Lung (tissue), 12 donors: ENCODE data around the gene TTC27. TPM values are rescaled to one million over a fixed set of nuclear protein-coding genes. Genes with fewer than 3 reads are reported as not detected.

Experiments used
- ATAC-seq: fragments of 200-7000 bp; cut with Tn5 transposase; one replicate; pipeline ENCODE4 v1.9.1; 2020; ENCODE audit warnings: moderate number of reproducible peaks; ENCODE audit not compliant: insufficient read depth, low FRiP score
- DNase-seq, 3 donors: peaks; one replicate each; pipeline ENCODE4 v3.0.0-alpha.2; 2013 to 2017
- H3K27ac ChIP-seq, 2 donors: one replicate each; pipeline ENCODE4 v1.5.1; 2013; ENCODE audit warnings: mild to moderate bottlenecking in 2 of 2, moderate library complexity in 2 of 2, control low read depth in 1 of 2, inconsistent platforms in 1 of 2, low read depth in 1 of 2, low read length in 1 of 2
- H3K27me3 ChIP-seq, 3 donors: one replicate each; pipeline ENCODE4 v1.5.1; 2013; ENCODE audit warnings: low read length in 2 of 3; ENCODE audit not compliant: control insufficient read depth in 3 of 3, insufficient read depth in 3 of 3
- H3K36me3 ChIP-seq, 4 donors: one replicate each; pipeline ENCODE4 v1.5.1; 2013; ENCODE audit warnings: low read length in 4 of 4, mild to moderate bottlenecking in 1 of 4, moderate library complexity in 1 of 4; ENCODE audit not compliant: control insufficient read depth in 4 of 4, insufficient read depth in 4 of 4
- H3K4me1 ChIP-seq, 5 donors: one replicate each; pipeline ENCODE4 v1.5.1; 2013; ENCODE audit warnings: low read length in 5 of 5, mild to moderate bottlenecking in 2 of 5, moderate library complexity in 1 of 5; ENCODE audit not compliant: control insufficient read depth in 5 of 5, insufficient read depth in 5 of 5
- H3K4me3 ChIP-seq: one replicate; pipeline ENCODE4 v1.5.1; 2013; ENCODE audit warnings: mild to moderate bottlenecking, control low read depth, moderate library complexity
- H3K9ac ChIP-seq, 2 donors: one replicate each; pipeline ENCODE4 v1.5.1; 2013; ENCODE audit warnings: low read length in 2 of 2, control low read depth in 1 of 2; ENCODE audit not compliant: insufficient read depth in 1 of 2
- H3K9me3 ChIP-seq, 4 donors: one replicate each; pipeline ENCODE4 v1.5.1; 2013; ENCODE audit warnings: low read length in 3 of 4, mild to moderate bottlenecking in 1 of 4, moderate library complexity in 1 of 4; ENCODE audit not compliant: control insufficient read depth in 4 of 4, insufficient read depth in 3 of 4
- WGBS, 2 donors: extraction: QIAGEN DNeasy Blood & Tissue Kit; methylation state at CpG; one replicate each; pipeline ENCODE4 v1.1.7; 2013; 5-methylcytosine and 5-hydroxymethylcytosine counted together
- polyA plus RNA-seq, 2 donors: library from polyadenylated mRNA; stranded (reverse); fragments of 200-250 nt; gene quantifications; one replicate each; pipeline ENCODE4 v1.2.1, GENCODE V29; 2013
- total RNA-seq, 2 donors: library from RNA; depleted of rRNA in 1 of 2; stranded (reverse); fragments of >200 nt in 1 of 2; gene quantifications; one replicate each; pipeline ENCODE4 v1.2.1, GENCODE V29; 2014 to 2021
- TF ChIP-seq, protein P1 (sequence below): IDR thresholded peaks from 2 replicates; pipeline ENCODE4 v1.5.1; 2012; ENCODE audit warnings: mild to moderate bottlenecking; ENCODE audit errors: control extremely low read depth, extremely low read depth
- donor health status: control.
- donor health status: control.
- donor health status: Bipolar disorder and iron deficiency.
- donor health status: healthy.
- donor health status: DM: yes; HTN: yes; CAD: no.

TTC27 gene
- total and polyA plus RNA-seq, 4 donors: 5.2 to 17.4 (median 12.3) TPM

- no peak for ATAC-seq
These were observed 130.4 kb downstream of the TTC27 start for GRCh38 chr2:32758232-32758631.

GRCh38 chr2:32760628-32761027 is 132.8 kb downstream of the TTC27 start:
- Histone ChIP-seq H3K9me3 (no peaks in the 10 kb centered on the region), H3K4me3 (no peak overlapping the region), H3K27me3 (no peaks in the 10 kb centered on the region), H3K36me3 (peaks cover 0 to 14% (median 4%) of the 10 kb centered on the region in 4 donors), H3K4me1 (peaks cover 0 to 2% (median 0%) of the 10 kb centered on the region in 5 donors), H3K9ac (no peak overlapping the region), H3K27ac (no peak overlapping the region)
- no peak for DNase-seq
- TF ChIP-seq, protein P1, sequence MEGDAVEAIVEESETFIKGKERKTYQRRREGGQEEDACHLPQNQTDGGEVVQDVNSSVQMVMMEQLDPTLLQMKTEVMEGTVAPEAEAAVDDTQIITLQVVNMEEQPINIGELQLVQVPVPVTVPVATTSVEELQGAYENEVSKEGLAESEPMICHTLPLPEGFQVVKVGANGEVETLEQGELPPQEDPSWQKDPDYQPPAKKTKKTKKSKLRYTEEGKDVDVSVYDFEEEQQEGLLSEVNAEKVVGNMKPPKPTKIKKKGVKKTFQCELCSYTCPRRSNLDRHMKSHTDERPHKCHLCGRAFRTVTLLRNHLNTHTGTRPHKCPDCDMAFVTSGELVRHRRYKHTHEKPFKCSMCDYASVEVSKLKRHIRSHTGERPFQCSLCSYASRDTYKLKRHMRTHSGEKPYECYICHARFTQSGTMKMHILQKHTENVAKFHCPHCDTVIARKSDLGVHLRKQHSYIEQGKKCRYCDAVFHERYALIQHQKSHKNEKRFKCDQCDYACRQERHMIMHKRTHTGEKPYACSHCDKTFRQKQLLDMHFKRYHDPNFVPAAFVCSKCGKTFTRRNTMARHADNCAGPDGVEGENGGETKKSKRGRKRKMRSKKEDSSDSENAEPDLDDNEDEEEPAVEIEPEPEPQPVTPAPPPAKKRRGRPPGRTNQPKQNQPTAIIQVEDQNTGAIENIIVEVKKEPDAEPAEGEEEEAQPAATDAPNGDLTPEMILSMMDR: no peak
- ATAC-seq: no peak
- WGBS, 2 donors: 96 to 97% methylated on average over 4 of the region's 4 CpGs

More at GRCh38 chr2:32758232-32758631, 130.4 kb downstream of the TTC27 start:
- Histone ChIP-seq H3K4me3 (no peak overlapping the region), H3K4me1 (peaks cover 0 to 2% (median 0%) of the 10 kb centered on the region in 5 donors), H3K9me3 (no peaks in the 10 kb centered on the region), H3K27ac (no peak overlapping the region), H3K9ac (no peak overlapping the region), H3K27me3 (no peaks in the 10 kb centered on the region), H3K36me3 (peaks cover 0 to 14% (median 4%) of the 10 kb centered on the region in 4 donors)
- TF ChIP-seq, protein P1: no peak
- WGBS, 2 donors: 72 to 89% methylated on average over 11 of the region's 11 CpGs
- DNase-seq: no peak

GRCh38 chr2:32768387-32769174 is 140.7 kb downstream of the TTC27 start:
- TF ChIP-seq, protein P1: no peak
- Histone ChIP-seq H3K4me1 (peaks cover 0 to 20% (median 0%) of the 10 kb centered on the region in 5 donors), H3K9ac (no peak overlapping the region), H3K27me3 (no peaks in the 10 kb centered on the region), H3K36me3 (peaks cover 0 to 5% (median 3%) of the 10 kb centered on the region in 4 donors), H3K27ac (no peak overlapping the region), H3K4me3 (no peak overlapping the region), H3K9me3 (no peaks in the 10 kb centered on the region)
- DNase-seq: no peak
- 86 to 87% methylated on average over 1 of the region's 1 CpG for WGBS, 2 donors
- ATAC-seq: no peak
